ENCODE measurements around the gene FCN2.
"Not testable (repeated sequence)": the region's sequence is repeated elsewhere in the genome, so short reads cannot be mapped to it uniquely, and the experiment has no call there.

GRCh38 chr9:134857451-134857850, 23.2 kb upstream of the FCN2 start:
- TF ChIP-seq CTCF, POLR2A, POLR2AphosphoS5, EP300 (IDR thresholded peaks at IDR 0.05): not testable (repeated sequence)

Data from upper lobe of left lung (tissue), 4 donors.